Hematopoietic multipotent progenitor cell treated with erythropoietin and hydrocortisone succinate and interleukin-3 and kit ligand, for 8 days (in vitro differentiated cells): ENCODE data around the gene PLCH2.

ENCODE experiments used
- DNase-seq: peaks from one replicate; pipeline ENCODE4 v3.0.0-alpha.2; 2015

The PLCH2 gene

DNA sequence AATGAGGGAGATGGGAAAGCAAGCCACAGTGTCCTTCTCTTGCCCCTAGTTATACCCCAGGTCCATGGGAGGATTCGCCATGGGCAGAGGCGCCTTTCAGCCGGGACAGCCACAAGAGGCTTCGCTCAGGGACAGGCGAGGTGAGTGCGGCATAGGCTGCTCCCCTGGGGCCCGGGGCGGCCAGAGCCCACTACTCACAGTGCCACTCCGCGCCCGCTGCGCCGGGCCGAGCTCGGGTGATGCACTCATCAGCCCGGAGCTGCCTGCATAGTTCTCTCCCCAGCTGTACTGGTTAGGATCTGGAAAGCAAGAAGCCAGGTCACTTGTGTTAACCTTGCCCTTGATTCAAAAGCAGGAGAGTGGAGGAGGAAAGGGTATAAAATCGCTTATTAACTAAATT is 41.9 kb downstream of the PLCH2 start:
- no peak for DNase-seq

DNA sequence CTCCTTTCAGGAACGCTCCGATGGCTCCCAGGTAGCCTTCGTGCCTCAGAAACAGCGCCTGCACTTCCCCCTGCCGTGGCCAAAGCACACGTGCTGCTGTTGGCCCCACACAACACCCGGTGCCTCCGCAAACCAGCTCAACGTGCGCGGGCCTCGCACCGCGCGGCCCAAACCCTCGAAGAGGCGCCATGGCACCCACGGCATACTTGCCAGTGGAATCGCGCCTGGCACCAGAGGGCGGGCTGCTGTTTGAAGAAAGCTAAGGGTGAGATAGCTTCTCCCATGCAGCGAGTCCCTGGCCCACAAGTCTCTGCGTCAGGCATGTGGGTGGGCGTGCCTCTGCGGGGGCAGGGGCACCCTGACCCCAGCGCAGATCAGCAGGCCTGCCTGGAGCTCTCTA is 42.4 kb downstream of the PLCH2 start:
- no peak for DNase-seq

DNA sequence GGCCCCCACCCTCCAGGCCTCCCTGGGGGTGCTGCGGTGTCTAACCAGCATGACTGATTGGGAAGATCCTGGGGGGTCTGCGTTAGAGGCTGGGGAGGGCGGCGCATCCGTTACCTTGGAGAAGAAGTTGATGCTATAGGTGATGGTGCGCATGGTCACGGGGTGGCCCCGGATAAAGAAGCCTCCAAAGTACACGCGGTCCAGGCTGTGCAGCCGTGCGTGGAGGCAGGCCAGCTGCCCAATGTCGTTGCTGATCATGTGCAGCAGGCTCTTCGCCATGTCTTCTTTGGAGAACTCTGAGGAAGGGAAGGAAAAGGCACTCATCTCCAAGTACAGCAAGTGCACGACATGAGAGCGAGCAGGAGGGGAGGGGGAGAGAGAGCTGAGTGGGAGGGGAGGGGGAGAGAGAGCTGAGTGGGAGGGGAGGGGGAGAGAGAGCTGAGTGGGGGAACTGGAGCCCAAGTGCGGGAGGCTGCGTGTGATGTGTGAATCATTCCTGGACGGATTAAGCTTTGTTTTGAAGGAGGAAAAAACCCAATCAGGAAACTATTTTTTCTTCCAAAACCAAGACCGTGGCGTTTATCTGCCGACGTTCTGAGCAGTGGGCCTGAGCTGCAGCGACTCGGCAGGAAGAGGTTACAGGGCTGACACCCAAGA is 43.1 kb downstream of the PLCH2 start:
- no peak for DNase-seq

DNA sequence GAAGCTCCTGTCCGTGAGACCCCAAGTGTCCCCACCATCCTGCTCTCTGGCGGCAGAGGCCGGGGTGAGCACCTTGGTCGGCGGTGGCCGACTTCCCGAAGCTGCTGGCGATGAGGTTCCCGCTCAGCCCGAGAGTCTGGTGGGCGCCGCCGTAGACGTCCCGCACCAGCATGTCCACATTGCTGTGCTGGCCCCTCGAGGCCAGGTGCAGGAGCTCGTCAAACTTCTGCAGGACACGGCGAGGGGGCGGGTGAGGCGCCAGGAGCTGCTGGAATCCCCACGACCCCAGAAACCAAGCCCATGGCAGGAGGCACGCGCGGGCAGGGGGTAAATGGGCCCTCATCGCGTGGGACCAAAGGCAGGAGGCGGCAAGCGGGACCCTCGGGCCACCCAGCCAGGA is 43.6 kb downstream of the PLCH2 start:
- no peak for DNase-seq

DNA sequence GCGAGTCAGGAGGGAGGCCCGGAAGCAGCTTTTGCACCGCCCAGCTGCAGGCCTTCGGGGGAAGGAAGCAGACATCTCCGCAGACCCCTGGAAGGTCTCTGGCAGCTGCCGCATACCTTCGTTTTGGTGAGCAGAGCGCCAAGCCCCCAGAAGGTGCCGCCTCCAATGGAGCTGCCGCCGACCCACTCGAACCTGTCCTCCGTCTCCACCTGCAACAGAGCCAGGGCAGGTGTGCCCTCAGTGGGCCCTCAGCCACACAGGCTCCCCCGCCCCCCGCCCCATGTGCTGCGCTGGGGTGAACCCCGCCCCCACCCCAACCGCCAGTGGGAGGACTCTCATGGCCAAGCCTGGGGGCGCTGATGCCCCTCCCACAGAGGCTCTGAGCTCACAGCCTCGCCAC is 44.1 kb downstream of the PLCH2 start:
- DNase-seq: no peak

DNA sequence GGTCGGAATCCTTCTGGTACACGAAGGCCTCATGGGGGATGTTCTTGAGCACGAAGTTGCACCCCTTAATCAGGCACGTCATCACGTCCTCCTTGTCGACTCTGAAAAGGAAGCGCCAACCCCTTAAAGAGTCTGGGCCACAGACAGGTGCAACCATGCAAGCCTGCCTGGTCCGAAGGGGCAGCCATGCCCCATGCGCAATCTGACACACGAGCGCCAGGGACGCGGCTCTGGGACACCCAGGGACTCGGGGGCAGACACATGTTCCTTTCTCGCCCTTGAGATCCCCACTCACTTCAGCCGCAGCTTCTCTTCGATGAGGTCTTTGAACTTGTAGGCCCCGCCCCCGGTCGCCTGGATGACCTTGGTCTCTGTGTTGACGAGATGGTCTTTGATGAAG is 44.7 kb downstream of the PLCH2 start:
- no peak for DNase-seq

DNA sequence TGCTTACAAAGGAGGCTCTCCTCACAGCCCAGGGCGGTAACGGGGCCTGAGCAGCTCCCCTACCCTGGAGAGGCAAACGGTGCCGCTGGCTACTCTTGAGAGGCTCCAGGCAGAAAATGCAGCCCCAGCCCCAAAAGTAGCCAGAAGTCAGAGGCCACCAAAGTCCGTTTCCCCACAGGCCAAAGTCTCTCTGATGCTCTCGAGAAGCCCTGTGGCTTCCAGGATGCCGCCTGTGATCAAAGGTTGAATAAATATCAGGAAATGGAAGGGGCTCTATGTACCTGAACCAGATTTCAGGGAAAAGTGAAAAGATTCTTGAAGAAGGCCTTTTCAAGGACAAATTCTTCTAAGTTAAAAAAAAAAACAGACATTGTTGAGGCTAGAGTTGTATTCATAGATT is 46.1 kb downstream of the PLCH2 start:
- no peak for DNase-seq

DNA sequence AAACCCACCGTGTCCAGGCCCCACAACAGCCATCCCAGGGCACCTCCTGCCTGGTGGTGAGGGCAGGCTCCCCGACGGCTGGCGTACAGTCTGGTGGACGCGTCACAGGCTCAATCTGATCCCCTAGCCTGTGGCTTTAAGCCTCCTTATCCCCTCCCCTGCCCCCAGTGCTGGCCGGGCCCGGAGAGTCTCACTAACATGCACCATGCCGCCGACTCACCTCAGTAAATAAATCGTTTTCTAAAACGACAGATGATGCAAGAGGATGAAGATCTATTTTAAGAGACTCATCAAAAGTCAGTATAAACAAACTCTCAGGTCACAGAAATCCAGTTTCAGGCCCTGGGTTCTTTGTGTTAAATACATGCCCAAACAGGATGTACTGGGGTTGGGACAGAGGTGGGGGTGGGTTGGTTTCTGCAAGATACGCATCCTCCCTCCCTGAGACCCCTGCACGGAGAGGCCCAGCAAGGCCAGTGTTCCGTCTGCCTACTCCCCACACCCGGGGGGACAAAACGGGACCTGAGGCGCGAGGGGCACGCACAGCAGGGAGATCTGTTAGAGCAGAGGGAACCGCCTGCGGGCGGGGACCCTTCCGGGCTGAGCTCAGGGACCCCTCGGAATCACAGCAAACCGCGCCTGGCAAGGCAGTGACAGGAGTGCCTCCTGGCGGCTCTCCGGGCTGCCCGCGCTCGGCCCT is 47.3 kb downstream of the PLCH2 start:
- no peak for DNase-seq

DNA sequence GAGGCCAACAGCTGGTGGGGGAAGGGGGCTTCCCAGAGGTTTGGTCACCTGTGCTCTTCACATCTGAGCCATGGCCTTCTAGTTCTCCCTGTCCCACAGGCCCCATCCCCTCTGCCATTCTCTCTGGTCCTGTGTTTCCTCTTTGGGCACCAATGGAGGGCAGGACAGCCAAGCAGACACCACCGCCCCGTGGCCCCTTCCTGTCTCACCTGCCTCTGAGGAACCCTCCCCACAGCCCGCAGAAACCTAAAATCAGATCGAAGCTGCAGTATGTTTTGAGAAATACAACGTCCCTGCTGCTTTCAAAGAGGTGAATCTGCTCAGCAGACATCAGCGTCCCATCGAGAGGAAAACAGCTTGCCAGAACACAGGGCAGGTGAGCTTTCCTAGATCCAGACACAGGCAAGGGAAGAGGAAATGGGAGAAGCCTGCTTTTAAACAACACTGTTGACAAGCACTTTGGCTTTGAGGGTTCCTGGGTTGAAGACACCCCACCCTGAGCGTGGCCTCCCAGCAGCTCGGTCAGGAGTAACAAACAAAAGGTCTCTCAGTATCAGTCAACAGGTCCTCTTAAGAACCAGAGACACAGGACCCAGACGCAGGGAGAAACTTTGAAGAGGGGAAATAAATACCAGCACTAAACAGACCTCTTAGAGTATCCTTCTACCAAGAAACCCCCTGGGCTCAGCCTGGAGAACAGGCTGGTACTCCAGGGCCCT is 48.0 kb downstream of the PLCH2 start:
- no peak for DNase-seq

DNA sequence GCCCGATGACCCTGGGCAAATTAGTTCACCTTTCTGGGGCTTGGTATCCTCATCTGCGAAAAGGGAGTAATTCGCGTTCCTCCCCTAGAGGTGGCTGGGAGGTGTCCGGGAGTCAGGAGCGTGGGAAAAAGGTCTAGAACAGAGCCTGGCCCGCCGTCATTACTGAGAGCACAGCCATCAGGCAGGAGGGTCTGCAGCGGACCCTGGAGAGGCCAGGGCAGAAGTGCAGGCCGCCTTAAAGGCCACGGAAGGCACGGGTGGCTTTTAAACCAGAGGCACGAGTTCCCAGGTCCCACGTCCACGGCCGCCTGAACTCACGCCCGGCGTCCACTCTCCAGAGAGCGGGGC is 49.5 kb downstream of the PLCH2 start:
- no peak for DNase-seq

DNA sequence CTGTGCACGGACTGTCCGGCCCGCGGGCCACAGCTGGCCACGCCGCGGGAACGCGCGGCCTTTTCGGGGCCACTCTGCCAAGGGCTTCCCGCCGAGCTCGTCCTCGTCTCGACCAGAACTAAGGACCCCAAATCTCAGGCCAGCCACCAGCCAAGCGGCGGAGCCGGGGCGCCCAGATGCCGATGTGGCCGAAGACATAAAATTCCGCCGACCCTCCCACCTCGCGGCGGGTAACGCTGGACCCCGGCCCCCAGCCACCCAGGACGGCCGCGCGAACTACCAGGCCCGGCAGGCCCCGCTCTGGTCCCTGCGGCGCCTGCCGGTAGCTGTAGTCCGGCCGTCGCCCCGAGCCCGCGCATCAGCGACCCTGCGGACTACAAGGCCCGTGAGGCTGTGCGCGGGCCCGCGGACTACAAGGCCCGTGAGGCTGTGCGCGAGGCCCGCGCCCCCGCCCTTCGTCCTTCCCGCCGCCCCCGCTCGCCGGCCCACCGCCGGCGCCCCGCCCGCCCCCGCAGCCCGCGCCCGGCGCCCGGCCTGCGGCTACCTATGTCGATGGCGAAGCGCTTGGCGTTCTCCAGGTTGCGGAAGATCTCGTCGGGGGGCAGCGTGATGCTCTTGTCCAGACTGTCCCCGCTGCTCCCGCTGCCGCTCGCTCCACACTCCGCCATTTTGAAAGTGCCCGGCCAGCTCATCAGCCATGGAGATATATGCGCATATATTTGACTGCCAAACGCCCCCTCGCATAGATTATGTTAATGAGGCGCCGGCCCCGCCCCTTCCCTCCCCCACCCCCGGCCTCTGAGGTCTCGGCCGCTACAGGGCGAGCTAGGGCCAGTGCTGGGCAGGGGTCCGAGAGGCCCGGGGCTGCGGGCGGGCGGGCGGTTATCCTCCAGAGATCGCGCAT is 50.1 kb downstream of the PLCH2 start, which contains the start of gene PANK4:
Gene PANK4, minus strand, starts transcription at position 677 of the 904 bp plus-strand sequence. Its CDS starts 9 bp downstream, at position 668.
- peak; percentile 93 for DNase-seq

DNA sequence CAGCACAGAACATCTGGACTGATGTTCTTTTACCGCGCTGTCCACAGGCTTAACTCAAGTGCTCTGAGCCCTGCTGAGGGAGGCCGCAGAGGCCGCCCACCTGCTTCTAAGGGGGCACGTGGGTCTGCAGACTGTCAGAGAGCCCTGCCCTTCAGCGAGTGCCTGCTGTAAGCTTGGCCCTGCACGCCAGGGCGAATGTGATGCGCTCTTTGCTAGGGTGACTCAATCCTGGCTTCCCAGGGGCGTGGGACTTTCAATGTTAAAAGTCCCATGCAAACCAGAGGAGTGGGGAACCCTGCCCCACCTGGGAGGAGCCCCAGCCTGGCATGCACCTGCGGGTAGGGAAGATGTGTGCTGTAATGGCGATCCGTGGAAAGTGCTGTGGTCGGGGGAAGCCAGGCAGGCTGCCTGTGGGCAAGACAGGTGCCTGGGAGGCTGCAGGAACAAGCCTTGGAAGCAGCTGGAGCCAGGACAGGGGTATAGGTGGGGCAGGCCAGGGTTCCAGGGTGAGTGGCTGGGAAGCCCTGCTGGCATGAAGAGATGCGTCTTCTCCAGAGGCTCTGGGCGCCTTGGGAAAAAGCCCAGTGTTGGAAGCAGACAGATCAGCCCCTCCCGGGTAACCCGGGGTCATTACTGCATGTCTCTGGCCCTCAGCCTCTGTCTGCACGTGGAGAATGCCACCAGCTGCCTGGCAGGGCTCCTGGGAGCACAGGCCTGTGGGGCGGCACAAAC is 50.9 kb downstream of the PLCH2 start:
- DNase-seq: peak; percentile 58

DNA sequence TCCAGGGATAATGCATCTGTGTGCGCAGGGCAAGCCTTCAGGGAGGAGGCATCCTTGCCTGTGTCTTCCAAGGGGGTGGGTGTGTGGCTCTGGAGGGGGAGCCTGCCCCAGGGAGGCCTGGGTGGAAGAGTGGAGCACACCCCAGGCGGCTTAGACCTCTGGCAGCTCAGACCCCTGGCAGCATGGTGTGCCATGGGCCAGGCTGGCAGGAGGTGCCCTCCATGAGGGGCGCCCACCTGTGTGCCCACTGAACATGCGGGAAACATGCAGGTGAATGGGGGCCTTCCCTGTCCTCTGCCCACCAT is 51.4 kb downstream of the PLCH2 start:
- no peak for DNase-seq

DNA sequence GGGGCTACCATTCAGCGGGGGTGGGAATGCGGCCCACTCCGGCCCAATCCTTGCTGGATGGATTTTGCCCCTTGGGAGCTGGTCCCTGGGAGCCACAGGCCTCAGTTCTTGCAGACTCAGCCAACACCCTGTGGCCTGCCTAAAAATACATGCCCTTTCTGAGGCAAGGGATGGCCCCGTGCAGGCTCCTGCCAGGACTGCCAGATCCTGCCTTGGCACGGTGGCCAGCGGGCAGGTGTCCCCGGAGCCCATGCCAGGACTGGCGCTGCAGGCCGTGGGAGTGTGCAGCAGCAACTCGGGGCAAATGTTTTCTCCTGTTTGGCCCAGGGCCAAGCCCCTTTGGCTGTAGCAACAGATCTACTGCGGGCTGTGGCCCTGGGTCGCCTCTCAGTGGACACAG is 51.9 kb downstream of the PLCH2 start:
- DNase-seq: peak; percentile 15

DNA sequence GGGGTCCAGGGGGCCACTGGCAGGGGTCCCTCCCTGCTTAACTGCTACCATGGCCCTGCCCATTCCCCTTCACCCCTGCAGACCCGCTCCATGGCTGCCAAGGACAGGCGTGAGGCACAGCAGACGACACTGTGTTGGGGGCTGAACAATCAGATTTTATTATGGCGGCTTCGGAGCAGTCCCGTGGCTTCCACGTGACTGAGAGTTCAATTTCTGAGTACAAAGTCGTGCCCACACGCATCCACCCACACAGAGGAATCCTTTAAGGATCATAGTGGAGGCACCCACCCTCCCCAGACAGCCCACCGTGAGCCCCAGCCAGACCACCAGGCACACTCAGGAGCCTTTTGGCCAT is 52.5 kb downstream of the PLCH2 start:
- DNase-seq: no peak

DNA sequence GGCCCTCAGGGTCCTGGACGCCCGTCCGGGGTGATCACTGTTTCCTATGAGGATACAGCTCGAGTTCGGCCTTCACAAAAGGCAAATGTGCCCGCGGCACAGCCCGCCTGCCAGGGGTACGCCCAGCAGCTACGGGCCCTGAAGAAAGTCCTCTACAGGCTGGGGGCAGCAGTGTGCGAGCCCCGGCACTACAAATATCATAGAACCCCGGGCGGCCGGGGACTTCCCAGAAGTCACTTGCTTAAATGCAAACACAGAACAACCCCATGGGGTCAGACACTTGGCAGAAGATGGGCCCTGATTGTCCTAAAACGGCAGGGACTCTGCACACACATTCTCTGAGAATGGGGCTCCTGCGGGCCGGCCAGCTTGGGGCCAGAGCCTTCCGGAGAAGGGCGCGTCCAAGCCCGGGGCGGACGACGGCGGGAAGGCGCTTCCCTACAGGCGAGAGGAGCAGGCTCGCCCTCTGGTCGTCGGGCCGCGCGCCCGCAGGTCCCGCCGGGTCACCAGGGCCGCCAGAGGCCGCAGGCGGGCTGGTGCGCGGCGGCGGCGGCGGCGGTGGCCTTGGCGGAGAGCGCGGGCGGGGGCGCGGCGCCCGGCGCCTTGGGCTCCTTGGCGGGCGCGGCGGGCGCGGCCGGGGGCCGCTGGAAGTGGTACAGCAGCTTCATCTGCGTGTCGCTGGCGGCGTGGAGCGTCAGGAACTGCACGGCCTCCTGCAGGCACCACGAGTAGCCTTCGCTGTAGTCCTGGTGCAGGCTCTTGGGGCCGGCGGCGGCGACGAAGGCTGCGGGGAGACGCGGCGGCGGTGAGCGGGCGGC is 53.1 kb downstream of the PLCH2 start:
- peak; percentile 72 for DNase-seq

DNA sequence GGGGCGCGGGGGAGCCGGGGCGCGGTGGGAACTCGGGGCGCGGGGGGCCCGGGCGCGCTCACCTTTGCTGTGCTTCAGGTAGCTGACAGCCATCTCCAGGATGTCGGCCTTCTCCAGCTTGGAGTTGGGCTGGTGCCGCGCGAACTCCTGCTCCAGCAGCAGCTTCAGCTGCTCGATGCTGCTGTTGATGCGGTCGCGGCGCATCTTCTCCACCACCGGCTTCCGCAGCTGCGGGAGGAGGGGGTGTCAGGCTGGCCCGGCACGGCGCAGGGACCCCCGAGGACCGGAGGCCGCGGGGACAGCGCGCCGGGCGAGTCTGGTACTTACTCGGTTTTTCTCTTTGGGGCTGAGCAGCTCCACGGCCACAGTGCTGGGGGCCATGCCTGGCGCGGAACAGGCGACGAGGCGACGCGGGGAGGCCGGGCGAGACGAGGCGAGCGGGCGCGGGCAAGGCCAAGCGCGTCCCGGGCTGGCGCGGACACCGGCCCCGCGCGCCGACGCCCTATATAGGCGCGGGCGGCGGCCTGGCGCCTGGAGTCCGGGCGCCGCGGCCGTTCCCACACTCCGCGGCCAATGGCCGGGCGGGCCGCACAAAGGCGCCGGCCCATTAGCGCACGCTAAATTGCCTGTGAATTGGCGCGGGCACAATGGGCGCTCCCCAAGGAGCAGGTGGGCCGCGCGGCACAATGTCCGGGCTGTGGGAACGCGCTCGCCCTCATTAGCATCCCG is 53.9 kb downstream of the PLCH2 start, which contains the start of gene HES5:
Gene HES5, minus strand, starts transcription at position 480 of the 729 bp plus-strand sequence. Its CDS starts 99 bp downstream, at position 381.
- DNase-seq: peak; percentile 70

DNA sequence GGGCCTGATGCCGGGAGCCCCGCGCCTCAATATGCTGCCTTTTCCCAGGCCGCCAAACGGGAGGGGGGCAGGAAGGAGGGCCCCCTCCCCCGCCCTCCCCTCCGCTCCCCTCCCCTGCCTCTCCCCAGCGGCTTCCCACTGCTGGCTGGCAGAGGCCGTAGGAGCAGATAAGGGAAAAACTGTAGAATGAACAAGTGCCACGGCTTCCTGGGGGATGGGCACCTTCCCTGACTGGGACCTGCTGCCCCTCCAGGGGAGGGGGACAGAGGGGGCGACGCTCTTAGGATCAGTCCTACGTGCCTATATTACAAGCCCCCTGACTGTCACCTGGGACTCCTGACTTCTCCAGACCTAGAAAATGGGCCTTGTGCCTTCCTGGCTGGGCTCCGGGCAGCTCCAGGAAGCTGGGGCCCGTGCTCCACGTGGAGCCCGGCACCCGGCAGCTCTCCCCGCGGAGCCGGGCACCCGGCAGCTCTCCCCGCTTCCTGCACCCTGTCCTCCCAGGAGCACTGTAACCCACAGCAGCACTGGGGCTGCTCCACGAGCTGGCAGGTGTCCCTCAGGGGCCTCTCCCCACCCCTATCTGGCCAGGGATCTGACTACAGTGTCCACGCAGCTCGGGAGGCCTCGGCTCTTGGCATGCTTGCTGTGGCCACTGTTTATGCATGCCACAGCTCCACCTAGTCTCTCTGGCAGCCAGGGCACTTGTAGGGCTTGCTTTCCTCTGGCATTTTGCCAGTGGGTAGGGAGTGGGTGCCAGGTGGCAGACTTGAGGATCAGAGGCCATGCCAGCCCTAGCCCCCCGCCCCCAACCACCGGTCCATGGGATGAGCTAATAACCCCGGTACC is 54.6 kb downstream of the PLCH2 start:
- DNase-seq: peak; percentile 86

DNA sequence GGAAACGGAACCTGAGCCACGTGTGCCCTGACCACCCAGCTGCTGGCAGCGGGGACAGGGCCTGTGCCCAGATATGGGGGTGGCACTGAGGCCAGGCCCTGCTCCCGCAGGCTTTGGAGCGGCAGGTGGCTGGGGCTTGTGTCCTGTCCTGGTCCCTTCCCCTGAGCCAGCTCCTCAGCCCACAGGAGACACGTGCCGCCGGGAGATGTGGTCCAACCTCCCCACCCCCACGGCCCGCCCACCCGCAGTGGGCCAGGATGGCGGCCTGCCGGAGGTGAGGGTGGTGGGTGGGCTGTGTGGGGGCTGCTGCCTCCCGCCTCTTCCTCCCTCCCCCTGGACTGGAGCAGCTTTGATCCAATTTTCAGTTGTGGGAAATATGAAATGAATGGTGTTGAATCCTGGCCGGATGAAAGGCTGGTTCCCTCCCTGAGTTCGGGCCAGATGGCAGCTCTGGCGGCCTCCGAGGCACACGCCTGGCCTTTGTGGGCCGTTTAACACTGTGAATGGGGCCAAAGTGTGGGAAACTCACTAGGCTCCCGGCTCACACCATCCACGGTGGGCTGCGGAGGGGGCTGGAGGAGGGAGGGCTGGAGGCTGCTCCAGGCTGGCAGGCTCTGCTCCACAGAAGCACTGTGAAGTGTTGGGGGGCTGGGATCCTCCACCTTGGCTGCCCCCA is 56.5 kb downstream of the PLCH2 start:
- DNase-seq: no peak
